ENCODE results near the gene KCNQ1OT1. TPM values are rescaled to one million over a fixed set of nuclear protein-coding genes. Genes with fewer than 3 reads are reported as not detected.

Gene KCNQ1OT1
- polyA plus RNA-seq (ENCODE audit: insufficient read length in 12 of 12), result 1 to 10 TPM in 8 of 12 donors, under 1 TPM in 4; 0.53 to 4.4 (median 1.6) TPM
- long read RNA-seq, donor 1, full-length matches to known transcripts, result 96 of 96 reads
- long read RNA-seq, donor 1, partial matches to known transcripts, result 0 of 96 reads
- long read RNA-seq, donor 1, other reads (novel, unspliced or antisense), result 0 of 96 reads
- long read RNA-seq, donor 2, full-length matches to known transcripts, result 24 of 24 reads
- long read RNA-seq, donor 2, partial matches to known transcripts, result 0 of 24 reads
- long read RNA-seq, donor 2, other reads (novel, unspliced or antisense), result 0 of 24 reads
- long read RNA-seq, donor 3, full-length matches to known transcripts, result 82 of 82 reads
- long read RNA-seq, donor 3, partial matches to known transcripts, result 0 of 82 reads
- long read RNA-seq, donor 3, other reads (novel, unspliced or antisense), result 0 of 82 reads
- long read RNA-seq, donor 4, full-length matches to known transcripts, result 61 of 61 reads
- long read RNA-seq, donor 4, partial matches to known transcripts, result 0 of 61 reads
- long read RNA-seq, donor 4, other reads (novel, unspliced or antisense), result 0 of 61 reads
- long read RNA-seq, donor 5, result 0 reads
- long read RNA-seq, donor 6, full-length matches to known transcripts, result 65 of 65 reads
- long read RNA-seq, donor 6, partial matches to known transcripts, result 0 of 65 reads
- long read RNA-seq, donor 6, other reads (novel, unspliced or antisense), result 0 of 65 reads
- long read RNA-seq, donor 7, full-length matches to known transcripts, result 73 of 73 reads
- long read RNA-seq, donor 7, partial matches to known transcripts, result 0 of 73 reads
- long read RNA-seq, donor 7, other reads (novel, unspliced or antisense), result 0 of 73 reads
- long read RNA-seq, donor 8, full-length matches to known transcripts, result 128 of 128 reads
- long read RNA-seq, donor 8, partial matches to known transcripts, result 0 of 128 reads
- long read RNA-seq, donor 8, other reads (novel, unspliced or antisense), result 0 of 128 reads
- long read RNA-seq, donor 9, full-length matches to known transcripts, result 14 of 14 reads
- long read RNA-seq, donor 9, partial matches to known transcripts, result 0 of 14 reads
- long read RNA-seq, donor 9, other reads (novel, unspliced or antisense), result 0 of 14 reads
- long read RNA-seq, donor 10, full-length matches to known transcripts, result 59 of 59 reads
- long read RNA-seq, donor 10, partial matches to known transcripts, result 0 of 59 reads
- long read RNA-seq, donor 10, other reads (novel, unspliced or antisense), result 0 of 59 reads
- long read RNA-seq, donor 11, full-length matches to known transcripts, result 40 of 47 reads
- long read RNA-seq, donor 11, partial matches to known transcripts, result 7 of 47 reads
- long read RNA-seq, donor 11, other reads (novel, unspliced or antisense), result 0 of 47 reads

GRCh38 chr11:2699531-2700414, at the start of gene KCNQ1OT1:
Gene KCNQ1OT1, minus strand, starts transcription at chr11:2699994.
- DNase-seq, result peak; percentile 91

GRCh38 chr11:2748814-2749554, 49.2 kb upstream of the KCNQ1OT1 start:
- DNase-seq, result no peak

- no peak for DNase-seq
These were observed 48.4 kb upstream of the KCNQ1OT1 start for GRCh38 chr11:2748061-2748813.

GRCh38 chr11:2747248-2748027, 47.6 kb upstream of the KCNQ1OT1 start:
- DNase-seq, result no peak

GRCh38 chr11:2746401-2747247, 46.8 kb upstream of the KCNQ1OT1 start:
- no peak for DNase-seq

GRCh38 chr11:2745511-2745910, 45.7 kb upstream of the KCNQ1OT1 start:
- DNase-seq, result no peak

GRCh38 chr11:2744166-2744565, 44.4 kb upstream of the KCNQ1OT1 start:
- no peak for DNase-seq

GRCh38 chr11:2743427-2744110, 43.8 kb upstream of the KCNQ1OT1 start:
- DNase-seq, result no peak

GRCh38 chr11:2742611-2743426, 43.0 kb upstream of the KCNQ1OT1 start:
- no peak for DNase-seq

GRCh38 chr11:2742201-2742600, 42.4 kb upstream of the KCNQ1OT1 start:
- DNase-seq, result no peak

GRCh38 chr11:2741377-2742131, 41.8 kb upstream of the KCNQ1OT1 start:
- no peak for DNase-seq

GRCh38 chr11:2741006-2741376, 41.2 kb upstream of the KCNQ1OT1 start:
- DNase-seq, result no peak

GRCh38 chr11:2740275-2740940, 40.6 kb upstream of the KCNQ1OT1 start:
- DNase-seq, result no peak

- no peak for DNase-seq
These were observed 39.9 kb upstream of the KCNQ1OT1 start for GRCh38 chr11:2739531-2740274.

Measured in muscle of arm (tissue), 14 donors.